ENCODE measurements around the gene EXOSC7. TPM values are rescaled to one million over a fixed set of nuclear protein-coding genes. Genes with fewer than 3 reads are reported as not detected.

EXOSC7 gene
- total and polyA plus RNA-seq, 2 donors (not counting 3 experiments of a cell fraction or from before 2014, with no cell fraction given), result 44.5 to 53.8 TPM

DNA sequence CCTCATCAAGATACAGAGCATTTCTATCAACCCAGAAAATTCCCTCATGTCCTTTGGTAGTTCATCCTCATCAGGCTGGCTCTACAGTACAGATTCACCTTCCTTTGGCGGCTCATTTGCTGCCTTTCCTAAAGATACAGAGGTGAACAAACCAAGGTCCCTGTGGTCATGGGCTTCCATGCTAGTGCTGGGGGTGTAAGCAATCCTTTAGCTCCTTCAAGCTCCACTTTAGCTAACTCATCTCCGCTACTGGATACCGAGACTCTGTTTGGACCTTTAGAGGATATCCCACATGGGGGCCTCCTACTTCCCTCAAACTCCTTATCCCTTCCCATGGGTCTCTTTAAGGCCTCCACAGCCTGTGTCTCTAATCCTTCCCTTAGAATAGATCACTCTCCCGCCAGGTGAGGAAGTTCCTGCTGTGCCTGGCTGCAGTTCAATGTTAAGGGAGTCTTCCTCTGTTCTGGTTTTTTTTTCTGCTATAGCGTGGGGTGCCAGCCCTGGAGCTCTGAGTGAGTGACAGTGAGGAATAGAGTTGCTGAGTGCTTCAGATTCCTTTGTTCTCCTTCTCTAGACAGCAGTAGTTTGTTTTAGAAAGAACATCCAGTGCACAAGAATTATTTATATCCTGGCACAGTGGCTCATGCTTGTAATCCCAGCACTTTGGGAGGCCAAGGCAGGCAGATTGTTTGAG is 80.7 kb downstream of the EXOSC7 start:
- Histone ChIP-seq H3K27me3 (ENCODE audit: control insufficient read depth in 2 of 2, insufficient read depth in 2 of 2, low read length in 2 of 2) (no peaks in the 10 kb centered on the region), H3K27ac (ENCODE audit: insufficient read depth, low read depth, low read length) (no peak overlapping the region), H3K4me1 (ENCODE audit: control insufficient read depth, extremely low read depth, insufficient read depth, low read length) (peaks cover 3% of the 10 kb centered on the region), H3K4me3 (replicated peaks in 1 of 3; ENCODE audit: insufficient read depth in 1 of 3, low read depth in 1 of 3, low read length in 3 of 3) (no peak overlapping the region), H4K20me1 (replicated peaks; ENCODE audit: control insufficient read depth, extremely low read depth, insufficient read depth, low read length) (no peaks in the 10 kb centered on the region), H3K79me2 (ENCODE audit: control insufficient read depth, insufficient read depth, low read length) (no peaks in the 10 kb centered on the region), H3K36me3 (ENCODE audit: control insufficient read depth in 2 of 2, extremely low read depth in 1 of 2, insufficient read depth in 2 of 2, low read length in 2 of 2) (no peaks in the 10 kb centered on the region), H3K4me2 (ENCODE audit: insufficient read depth, low read length) (no peak overlapping the region), H3K9me3 (replicated peaks; ENCODE audit: control insufficient read depth, insufficient read depth, low read length) (no peaks in the 10 kb centered on the region), H2AFZ (ENCODE audit: low read depth, low read length) (no peak overlapping the region), H3K9me1 (replicated peaks; ENCODE audit: control insufficient read depth, extremely low read depth, insufficient read depth, low read length) (no peaks in the 10 kb centered on the region), H3K9ac (replicated peaks; ENCODE audit: extremely low read depth, insufficient read depth, low read length) (no peak overlapping the region)
- no peak for FAIRE-seq
- TF ChIP-seq EZH2 (IDR thresholded peaks at IDR 0.05; ENCODE audit: borderline replicate concordance, low read depth, low read length, severe bottlenecking) (no peak), POLR2AphosphoS5 (IDR thresholded peaks at IDR 0.05; ENCODE audit: insufficient read depth, low read depth, low read length) (no peak), GATA2 (IDR thresholded peaks at IDR 0.05; ENCODE audit: insufficient read depth, insufficient read length, low read depth, low read length) (no peak), FOS (IDR thresholded peaks at IDR 0.05; ENCODE audit: borderline replicate concordance, insufficient read depth, low read length) (no peak), JUN (IDR thresholded peaks at IDR 0.05; ENCODE audit: borderline replicate concordance, insufficient read depth, insufficient read length, low read depth) (no peak), POLR2A (IDR thresholded peaks at IDR 0.05; ENCODE audit: low read depth, low read length) (no peak)
- TF ChIP-seq, protein P1, sequence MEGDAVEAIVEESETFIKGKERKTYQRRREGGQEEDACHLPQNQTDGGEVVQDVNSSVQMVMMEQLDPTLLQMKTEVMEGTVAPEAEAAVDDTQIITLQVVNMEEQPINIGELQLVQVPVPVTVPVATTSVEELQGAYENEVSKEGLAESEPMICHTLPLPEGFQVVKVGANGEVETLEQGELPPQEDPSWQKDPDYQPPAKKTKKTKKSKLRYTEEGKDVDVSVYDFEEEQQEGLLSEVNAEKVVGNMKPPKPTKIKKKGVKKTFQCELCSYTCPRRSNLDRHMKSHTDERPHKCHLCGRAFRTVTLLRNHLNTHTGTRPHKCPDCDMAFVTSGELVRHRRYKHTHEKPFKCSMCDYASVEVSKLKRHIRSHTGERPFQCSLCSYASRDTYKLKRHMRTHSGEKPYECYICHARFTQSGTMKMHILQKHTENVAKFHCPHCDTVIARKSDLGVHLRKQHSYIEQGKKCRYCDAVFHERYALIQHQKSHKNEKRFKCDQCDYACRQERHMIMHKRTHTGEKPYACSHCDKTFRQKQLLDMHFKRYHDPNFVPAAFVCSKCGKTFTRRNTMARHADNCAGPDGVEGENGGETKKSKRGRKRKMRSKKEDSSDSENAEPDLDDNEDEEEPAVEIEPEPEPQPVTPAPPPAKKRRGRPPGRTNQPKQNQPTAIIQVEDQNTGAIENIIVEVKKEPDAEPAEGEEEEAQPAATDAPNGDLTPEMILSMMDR (IDR thresholded peaks at IDR 0.05; ENCODE audit: extremely low read depth in 1 of 2, insufficient read depth in 1 of 2, low read depth in 1 of 2, low read length in 2 of 2), result no peak
- TF ChIP-seq, protein P2, sequence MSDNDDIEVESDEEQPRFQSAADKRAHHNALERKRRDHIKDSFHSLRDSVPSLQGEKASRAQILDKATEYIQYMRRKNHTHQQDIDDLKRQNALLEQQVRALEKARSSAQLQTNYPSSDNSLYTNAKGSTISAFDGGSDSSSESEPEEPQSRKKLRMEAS (IDR thresholded peaks at IDR 0.05; ENCODE audit: insufficient read depth, insufficient read length), result no peak
- dilution Hi-C loops (cut with MboI; ENCODE audit: extremely low pct_ligation_motif_present, low sequenced_read_pairs) (no loop called here), intact Hi-C loops (cut with micrococcal nuclease) (no loop called here)
- no peak for DNase-seq (ENCODE audit: low read depth, low spot score)
- BruUV-seq (replicated peaks), result no TSS peak
- ChIA-PET CTCF (interaction anchor here (0.8 to 6.5 kb wide), 3 partner anchors 10 to 154 kb away, joined by 3 to 42 read pairs (median 19); no protein-coding TSS in a partner anchor), POLR2A (no interaction called here)

All from endothelial cell of umbilical vein (primary cell).